ENCODE results near the gene ST6GALNAC4. TPM values are rescaled to one million over a fixed set of nuclear protein-coding genes. Genes with fewer than 3 reads are reported as not detected.

Gene ST6GALNAC4, protein sequence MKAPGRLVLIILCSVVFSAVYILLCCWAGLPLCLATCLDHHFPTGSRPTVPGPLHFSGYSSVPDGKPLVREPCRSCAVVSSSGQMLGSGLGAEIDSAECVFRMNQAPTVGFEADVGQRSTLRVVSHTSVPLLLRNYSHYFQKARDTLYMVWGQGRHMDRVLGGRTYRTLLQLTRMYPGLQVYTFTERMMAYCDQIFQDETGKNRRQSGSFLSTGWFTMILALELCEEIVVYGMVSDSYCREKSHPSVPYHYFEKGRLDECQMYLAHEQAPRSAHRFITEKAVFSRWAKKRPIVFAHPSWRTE
- total RNA-seq = 10 to 100 TPM; 37.0 to 39.7 TPM

DNA sequence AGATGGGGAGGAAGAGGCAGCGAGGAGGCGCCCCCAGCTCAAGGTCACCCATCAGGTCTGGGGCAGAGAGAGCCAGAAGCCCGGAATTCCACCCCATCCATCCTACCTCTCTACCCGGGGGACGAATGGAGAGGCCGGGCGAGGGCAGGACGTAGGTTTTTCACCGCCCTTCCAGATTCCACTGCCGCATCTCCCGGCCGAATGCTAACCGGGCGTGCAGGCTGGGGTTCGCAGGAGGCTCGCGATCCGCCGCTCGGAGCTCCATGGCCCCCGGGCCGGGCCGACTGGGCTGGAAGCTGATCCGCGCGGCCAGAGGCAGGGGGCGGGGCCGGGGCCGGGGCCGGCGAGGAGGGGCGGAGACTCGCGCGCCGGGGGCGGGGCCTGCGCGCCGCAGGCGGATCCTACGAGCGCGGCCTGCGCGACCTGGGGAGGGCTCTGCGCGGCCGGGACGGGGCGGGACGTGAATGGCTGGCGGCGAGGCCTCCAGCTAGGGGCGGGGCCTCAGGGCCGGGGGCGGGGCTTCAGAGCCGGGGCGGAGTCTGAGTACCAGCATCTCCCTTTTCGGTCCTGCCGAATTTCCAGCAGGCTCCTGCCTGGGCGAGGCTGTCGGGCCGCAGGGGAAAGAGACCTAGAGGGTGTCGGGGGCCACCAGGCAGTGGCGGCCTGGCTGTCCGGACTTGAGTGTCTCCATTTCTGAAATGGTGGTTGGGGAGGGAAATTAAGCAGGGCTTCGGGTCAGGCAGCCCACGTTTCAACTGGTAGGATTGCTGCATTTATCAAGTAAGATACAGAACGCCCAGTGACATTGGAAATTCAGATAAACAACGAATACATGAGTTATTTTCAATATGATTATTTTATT lies at the start of gene ST6GALNAC4:
Gene ST6GALNAC4 (minus strand): TSS at position 322 of the 862 bp plus-strand sequence. CDS start 622 bp downstream, outside the sequence.
- DNase-seq (peak; percentile 96), ATAC-seq (peak; percentile 93)
- Mint-ChIP-seq H3K36me3 (ENCODE audit: low read depth) (peaks cover 22% of the 10 kb centered on the region), H3K4me1 (ENCODE audit: low read depth) (peaks cover 75% of the 10 kb centered on the region), H3K27me3 (ENCODE audit: low read depth) (no peaks in the 10 kb centered on the region), H3K27ac (peak within 1 kb of the TSS; percentile 95), H3K9me3 (ENCODE audit: insufficient read depth) (no peaks in the 10 kb centered on the region), H3K4me3 (peak within 1 kb of the TSS; percentile 89)
- ChIA-PET CTCF (interaction anchor here (0.7 to 5.2 kb wide), 18 partner anchors 9 to 391 kb away, joined by 3 to 34 read pairs (median 4); partner anchors contain the start of genes CDK9, ST6GALNAC6 and TOR2A), POLR2A (interaction anchor here (0.8 to 6.7 kb wide), 11 partner anchors 12 to 466 kb away, joined by 3 to 81 read pairs (median 5); partner anchors contain the start of genes CDK9, LRSAM1, RPL12 and SH2D3C)

DNA sequence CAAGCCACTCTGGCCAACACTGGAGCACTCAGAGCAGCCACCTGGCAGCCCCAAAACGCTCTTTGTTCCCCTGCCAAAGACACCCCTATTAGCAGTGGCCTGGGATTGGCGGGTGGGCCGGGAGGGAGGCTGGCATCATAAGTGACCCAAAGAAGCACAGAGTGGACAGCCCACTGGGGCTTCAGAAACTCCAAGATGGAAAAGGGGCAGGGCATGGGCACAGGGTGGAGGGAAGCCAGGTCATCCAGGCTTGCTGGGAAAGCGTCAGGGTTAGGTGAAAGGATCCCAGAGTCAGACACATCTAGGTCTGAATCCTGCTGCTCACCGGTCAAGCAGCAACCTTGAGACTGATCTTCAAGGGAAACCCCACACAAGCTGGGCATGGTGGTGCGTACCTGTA lies 49.1 kb upstream of the ST6GALNAC4 start:
- DNase-seq = no peak
- Mint-ChIP-seq H3K4me1 (ENCODE audit: low read depth) (peaks cover 98% of the 10 kb centered on the region), H3K4me3 (peak overlapping the region; percentile 68), H3K9me3 (ENCODE audit: insufficient read depth) (no peaks in the 10 kb centered on the region), H3K27me3 (ENCODE audit: low read depth) (no peaks in the 10 kb centered on the region), H3K27ac (peak overlapping the region; percentile 87), H3K36me3 (ENCODE audit: low read depth) (peaks cover 77% of the 10 kb centered on the region)
- no peak for ATAC-seq
- ChIA-PET CTCF (interaction anchor here (1.0 to 3.3 kb wide), 4 partner anchors 11 to 152 kb away, joined by 3 to 18 read pairs (median 5); no protein-coding TSS in a partner anchor), POLR2A (interaction anchor here (0.8 to 1.3 kb wide), 2 partner anchors 15 to 65 kb away, joined by 3 read pairs; partner anchors contain the start of gene EEIG1)

DNA sequence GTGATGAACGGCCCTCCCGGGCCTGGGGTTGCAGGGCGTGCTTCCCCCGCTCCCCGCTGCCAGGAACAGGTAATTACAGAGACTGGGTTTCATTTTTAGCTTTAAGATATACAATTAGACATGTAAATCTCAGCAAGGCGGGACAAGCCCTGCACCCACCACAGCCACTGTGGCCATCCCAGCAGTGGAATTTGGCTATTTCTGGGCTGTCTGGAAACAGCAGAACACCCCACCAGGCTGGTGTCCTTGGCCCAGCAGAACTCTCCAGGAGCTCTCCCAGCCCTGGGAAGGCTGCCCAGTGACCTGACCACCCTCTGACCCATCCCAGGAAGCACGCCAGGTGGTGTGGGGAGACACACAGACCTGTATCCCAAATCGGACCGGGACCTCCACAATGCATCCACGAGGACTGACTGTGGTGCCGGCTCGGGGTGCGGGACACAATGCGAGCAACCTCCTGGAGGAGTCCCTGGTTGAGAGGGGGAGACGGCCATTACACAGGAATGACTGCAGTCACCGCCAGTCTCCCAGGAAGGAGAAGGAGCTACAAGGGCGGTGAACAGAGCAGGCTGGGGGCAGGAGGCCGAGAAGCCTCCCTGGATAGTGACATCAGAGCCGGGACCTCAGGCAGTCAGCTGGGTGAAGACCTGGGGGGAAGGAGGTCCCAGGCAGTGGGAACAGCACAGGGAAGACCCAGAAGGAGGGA lies 46.7 kb upstream of the ST6GALNAC4 start:
- ATAC-seq = no peak
- Mint-ChIP-seq H3K4me3 (no peak overlapping the region), H3K27ac (peak overlapping the region; percentile 63), H3K27me3 (ENCODE audit: low read depth) (no peaks in the 10 kb centered on the region), H3K9me3 (ENCODE audit: insufficient read depth) (no peaks in the 10 kb centered on the region), H3K36me3 (ENCODE audit: low read depth) (peaks cover 76% of the 10 kb centered on the region), H3K4me1 (ENCODE audit: low read depth) (peaks cover 98% of the 10 kb centered on the region)
- ChIA-PET CTCF (interaction anchor here (1.0 to 15.0 kb wide), 6 partner anchors 8 to 71 kb away, joined by 3 to 144 read pairs (median 12); no protein-coding TSS in a partner anchor), POLR2A (interaction anchor here (0.6 kb wide), 1 partner anchor 62 kb away, joined by 4 read pairs; no protein-coding TSS in a partner anchor)
- DNase-seq = no peak

DNA sequence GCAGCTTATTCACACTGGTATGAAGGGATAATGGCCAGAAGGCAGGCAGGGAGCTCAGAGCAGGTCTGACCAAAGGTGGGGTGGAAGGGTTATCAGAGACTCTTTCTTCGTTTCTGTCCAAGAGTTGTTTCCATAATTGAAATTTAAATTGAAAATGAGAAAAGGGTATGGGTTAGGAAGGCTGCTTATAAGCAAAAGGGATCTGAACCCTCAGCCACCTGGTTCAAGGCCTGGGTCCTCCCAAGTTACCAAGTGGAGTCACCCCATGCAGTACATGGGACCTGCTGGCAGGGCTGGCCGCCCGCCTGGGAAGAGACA lies 46.2 kb upstream of the ST6GALNAC4 start:
- Mint-ChIP-seq H3K9me3 (ENCODE audit: insufficient read depth) (no peaks in the 10 kb centered on the region), H3K27me3 (ENCODE audit: low read depth) (no peaks in the 10 kb centered on the region), H3K4me1 (ENCODE audit: low read depth) (peaks cover 96% of the 10 kb centered on the region), H3K27ac (peak overlapping the region; percentile 63), H3K36me3 (ENCODE audit: low read depth) (peaks cover 73% of the 10 kb centered on the region), H3K4me3 (no peak overlapping the region)
- DNase-seq = no peak
- ATAC-seq = no peak
- POLR2A ChIA-PET = no interaction called here
- CTCF ChIA-PET = interaction anchor here (1.0 to 15.0 kb wide), 6 partner anchors 8 to 155 kb away, joined by 3 to 144 read pairs (median 12); no protein-coding TSS in a partner anchor

DNA sequence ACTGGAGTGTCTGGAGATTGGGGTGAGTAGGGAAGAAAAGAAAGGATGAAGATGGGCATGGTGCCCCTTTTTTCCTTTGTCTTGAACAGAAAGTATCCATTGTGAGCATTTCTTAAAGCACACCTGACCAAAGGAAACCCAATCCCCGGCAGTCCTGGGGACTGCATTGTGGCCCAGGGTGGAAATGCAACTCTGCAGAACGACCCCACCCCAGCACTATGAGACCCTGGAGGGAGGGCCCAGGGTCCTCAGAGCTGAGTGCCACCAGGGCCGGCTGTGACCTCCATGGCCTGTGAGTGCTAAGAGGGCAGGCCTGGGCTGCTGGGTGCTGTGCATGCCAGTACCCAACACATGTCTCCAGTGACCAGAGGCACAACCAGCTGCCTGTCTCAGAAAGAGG lies 45.4 kb upstream of the ST6GALNAC4 start:
- POLR2A ChIA-PET = interaction anchor here (1.0 kb wide), 1 partner anchor 73 kb away, joined by 3 read pairs; no protein-coding TSS in a partner anchor

DNA sequence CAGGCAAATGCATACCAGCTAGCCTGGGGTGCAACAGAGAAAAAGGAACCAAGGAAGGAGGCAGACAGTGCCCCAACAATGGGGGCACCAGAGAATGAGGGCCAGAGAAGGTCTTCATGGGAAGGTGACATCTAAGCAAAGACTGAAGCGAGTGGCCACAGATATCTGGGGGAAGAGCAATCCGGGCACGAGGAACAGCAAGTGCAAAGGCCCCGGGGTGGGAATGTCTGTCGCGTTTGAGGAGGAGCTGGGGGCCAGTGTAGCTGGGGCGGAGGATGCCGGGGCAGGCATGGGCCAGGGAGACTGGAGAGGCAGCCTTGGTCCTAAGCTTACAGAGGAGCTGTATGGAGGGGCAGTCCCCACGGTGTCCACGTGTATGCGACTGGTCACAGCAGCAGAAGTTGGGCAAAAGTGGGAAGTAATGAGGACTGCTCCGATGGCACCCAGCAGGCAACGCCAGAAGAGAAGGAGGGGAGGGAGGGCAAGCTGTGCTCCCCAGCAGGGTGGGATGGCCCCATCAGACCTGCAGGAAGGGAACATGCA lies 44.8 kb upstream of the ST6GALNAC4 start:
- Mint-ChIP-seq H3K9me3 (ENCODE audit: insufficient read depth) (no peaks in the 10 kb centered on the region), H3K4me1 (ENCODE audit: low read depth) (peaks cover 94% of the 10 kb centered on the region), H3K36me3 (ENCODE audit: low read depth) (peaks cover 71% of the 10 kb centered on the region), H3K27ac (peak overlapping the region; percentile 45), H3K27me3 (ENCODE audit: low read depth) (no peaks in the 10 kb centered on the region), H3K4me3 (no peak overlapping the region)
- CTCF ChIA-PET = interaction anchor here (1.6 to 15.0 kb wide), 4 partner anchors 9 to 156 kb away, joined by 3 to 144 read pairs (median 12); no protein-coding TSS in a partner anchor
- ATAC-seq (no peak), DNase-seq (no peak)
- POLR2A ChIA-PET = interaction anchor here (1.0 to 1.8 kb wide), 4 partner anchors 9 to 73 kb away, joined by 3 to 5 read pairs (median 4); no protein-coding TSS in a partner anchor

More for the DNA sequence above, 45.4 kb upstream of the ST6GALNAC4 start:
- Mint-ChIP-seq H3K36me3 (ENCODE audit: low read depth) (peaks cover 74% of the 10 kb centered on the region), H3K4me1 (ENCODE audit: low read depth) (peaks cover 94% of the 10 kb centered on the region), H3K27ac (no peak overlapping the region), H3K9me3 (ENCODE audit: insufficient read depth) (no peaks in the 10 kb centered on the region), H3K27me3 (ENCODE audit: low read depth) (no peaks in the 10 kb centered on the region), H3K4me3 (no peak overlapping the region)
- DNase-seq = no peak
- ATAC-seq = no peak
- CTCF ChIA-PET = interaction anchor here (1.3 to 15.0 kb wide), 4 partner anchors 11 to 156 kb away, joined by 3 to 144 read pairs (median 12); no protein-coding TSS in a partner anchor

DNA sequence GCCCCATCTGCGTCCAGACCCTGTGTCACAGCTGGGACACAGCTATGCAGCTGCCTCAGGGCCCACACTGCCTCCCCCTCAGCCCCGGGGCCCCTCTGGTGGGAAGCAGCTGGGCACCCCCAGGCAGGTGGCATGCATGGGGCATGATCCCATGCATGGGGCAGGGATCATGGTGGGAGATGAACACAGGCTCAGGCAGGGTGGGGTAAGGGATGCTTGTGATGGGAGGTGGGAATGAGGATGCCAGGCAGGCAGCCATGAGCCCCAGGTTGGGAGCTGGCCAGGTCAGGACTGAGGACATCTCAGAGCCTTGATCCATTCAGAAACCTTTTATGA lies 44.3 kb upstream of the ST6GALNAC4 start:
- ChIA-PET POLR2A (interaction anchor here (1.0 to 1.8 kb wide), 4 partner anchors 10 to 74 kb away, joined by 3 to 5 read pairs (median 4); no protein-coding TSS in a partner anchor), CTCF (interaction anchor here (1.1 to 15.0 kb wide), 5 partner anchors 9 to 157 kb away, joined by 3 to 144 read pairs (median 5); no protein-coding TSS in a partner anchor)
- ATAC-seq (no peak), DNase-seq (no peak)
- no peaks in the 10 kb centered on the region for H3K27me3 Mint-ChIP-seq (ENCODE audit: low read depth)
- no peak overlapping the region for H3K4me3 Mint-ChIP-seq
- peak overlapping the region; percentile 45 for H3K27ac Mint-ChIP-seq
- H3K36me3 Mint-ChIP-seq (ENCODE audit: low read depth) = peaks cover 68% of the 10 kb centered on the region
- H3K4me1 Mint-ChIP-seq (ENCODE audit: low read depth) = peaks cover 92% of the 10 kb centered on the region
- no peaks in the 10 kb centered on the region for H3K9me3 Mint-ChIP-seq (ENCODE audit: insufficient read depth)

DNA sequence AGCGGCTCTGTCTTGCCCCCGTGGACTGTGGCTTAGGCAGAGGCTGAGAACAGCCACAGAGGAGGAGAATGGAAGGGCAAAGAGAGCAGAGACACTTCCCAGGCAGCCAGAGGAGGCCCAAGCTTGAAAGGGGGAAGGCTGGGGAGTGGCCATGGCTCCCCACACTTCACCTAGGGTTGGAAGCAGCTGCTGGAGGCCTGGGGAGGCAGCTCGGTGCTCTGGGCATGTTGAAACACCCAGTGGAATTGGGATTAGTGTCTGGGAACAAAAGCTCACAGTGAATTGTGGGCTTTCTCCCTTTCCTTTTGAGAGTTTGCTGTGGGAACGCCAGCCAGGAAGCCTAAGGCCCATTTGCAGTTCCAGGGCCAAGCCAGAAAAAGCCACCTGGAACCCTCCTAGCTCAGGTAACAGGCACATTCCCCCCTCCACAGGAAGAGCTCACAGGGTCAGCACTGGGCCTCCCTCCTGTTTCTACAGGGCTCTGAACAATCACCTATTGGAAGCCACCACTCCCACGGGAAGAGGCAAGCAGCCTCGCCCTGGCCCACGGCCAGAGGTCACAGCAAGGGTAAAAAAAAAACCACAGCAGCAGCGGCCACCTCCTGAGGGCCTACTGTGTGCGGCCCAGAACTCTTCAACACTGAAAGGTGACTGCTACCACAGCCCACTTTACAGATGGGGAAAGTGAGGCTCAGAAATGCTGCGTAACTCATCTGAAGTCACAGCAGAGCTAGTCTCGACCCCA lies 43.7 kb upstream of the ST6GALNAC4 start:
- Mint-ChIP-seq H3K36me3 (ENCODE audit: low read depth) (peaks cover 70% of the 10 kb centered on the region), H3K9me3 (ENCODE audit: insufficient read depth) (no peaks in the 10 kb centered on the region), H3K4me1 (ENCODE audit: low read depth) (peaks cover 92% of the 10 kb centered on the region), H3K4me3 (no peak overlapping the region), H3K27ac (peak overlapping the region; percentile 65), H3K27me3 (ENCODE audit: low read depth) (no peaks in the 10 kb centered on the region)
- CTCF ChIA-PET = interaction anchor here (1.1 to 15.0 kb wide), 4 partner anchors 10 to 157 kb away, joined by 3 to 144 read pairs (median 12); no protein-coding TSS in a partner anchor
- no peak for ATAC-seq
- POLR2A ChIA-PET = interaction anchor here (1.0 to 1.8 kb wide), 4 partner anchors 10 to 75 kb away, joined by 3 to 5 read pairs (median 4); no protein-coding TSS in a partner anchor
- no peak for DNase-seq

DNA sequence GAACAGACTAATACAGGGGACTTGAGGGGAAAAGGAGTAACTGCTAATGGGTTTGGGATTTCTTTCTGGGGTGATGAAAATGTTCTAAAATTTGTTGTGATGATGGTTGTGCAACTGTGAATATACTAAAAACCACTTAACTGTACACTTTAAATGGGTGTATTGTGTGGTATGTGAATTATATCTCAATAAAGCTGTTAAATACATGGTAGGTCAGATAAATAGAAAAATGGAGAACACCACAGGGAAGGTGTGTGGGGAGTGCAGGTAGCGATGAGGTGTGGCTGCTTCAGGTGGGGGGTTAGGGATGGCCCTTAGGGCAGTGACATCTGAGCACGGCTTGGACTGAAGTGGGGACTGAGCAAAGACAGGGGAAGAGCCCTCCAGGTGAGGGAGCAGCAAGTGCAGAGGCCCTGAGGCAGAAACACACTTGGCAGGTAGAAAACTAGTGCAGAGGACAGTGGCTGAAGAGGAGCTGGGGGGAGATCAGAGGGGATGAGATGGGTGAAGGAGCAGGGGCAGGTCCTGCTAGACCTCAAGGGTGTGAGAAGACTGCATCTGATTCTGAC lies 43.1 kb upstream of the ST6GALNAC4 start:
- Mint-ChIP-seq H3K4me3 (no peak overlapping the region), H3K27ac (peak overlapping the region; percentile 33), H3K36me3 (ENCODE audit: low read depth) (peaks cover 69% of the 10 kb centered on the region), H3K4me1 (ENCODE audit: low read depth) (peaks cover 92% of the 10 kb centered on the region), H3K9me3 (ENCODE audit: insufficient read depth) (no peaks in the 10 kb centered on the region), H3K27me3 (ENCODE audit: low read depth) (no peaks in the 10 kb centered on the region)
- ChIA-PET POLR2A (interaction anchor here (1.1 to 1.8 kb wide), 4 partner anchors 11 to 75 kb away, joined by 3 to 5 read pairs (median 4); no protein-coding TSS in a partner anchor), CTCF (interaction anchor here (1.1 to 15.0 kb wide), 4 partner anchors 18 to 158 kb away, joined by 4 to 151 read pairs (median 82); no protein-coding TSS in a partner anchor)
- no peak for ATAC-seq
- DNase-seq = no peak

DNA sequence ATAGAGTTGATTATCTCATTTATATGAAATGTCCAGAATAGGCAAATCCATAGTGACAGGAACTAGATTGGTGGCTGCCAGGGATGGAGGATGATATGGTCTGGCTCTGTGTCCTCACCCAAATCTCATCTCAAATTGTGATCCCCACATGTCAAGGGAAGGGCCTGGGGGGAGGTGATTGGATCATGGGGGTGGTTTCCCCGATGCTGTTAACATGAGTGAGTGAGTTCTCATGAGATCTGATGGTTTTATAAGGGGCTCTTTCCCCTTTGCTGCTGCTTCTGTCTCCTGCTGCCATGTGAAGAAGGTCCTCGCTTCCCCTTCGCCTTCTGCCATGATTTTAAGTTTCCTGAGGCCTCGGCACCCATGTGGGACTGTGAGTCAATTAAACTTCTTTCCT lies 42.6 kb upstream of the ST6GALNAC4 start:
- Mint-ChIP-seq H3K27ac (peak overlapping the region; percentile 33), H3K4me1 (ENCODE audit: low read depth) (peaks cover 94% of the 10 kb centered on the region), H3K27me3 (ENCODE audit: low read depth) (no peaks in the 10 kb centered on the region), H3K36me3 (ENCODE audit: low read depth) (peaks cover 71% of the 10 kb centered on the region), H3K4me3 (no peak overlapping the region), H3K9me3 (ENCODE audit: insufficient read depth) (no peaks in the 10 kb centered on the region)
- ATAC-seq = no peak
- ChIA-PET POLR2A (interaction anchor here (1.4 kb wide), 1 partner anchor 16 kb away, joined by 3 read pairs; no protein-coding TSS in a partner anchor), CTCF (interaction anchor here (6.4 to 15.0 kb wide), 2 partner anchors 17 to 77 kb away, joined by 144 to 151 read pairs; no protein-coding TSS in a partner anchor)
- no peak for DNase-seq

All from activated CD8-positive, alpha-beta T cell treated with anti-CD3 and anti-CD28 coated beads, Interleukin-2, amount 10 ng/mL, durations not matched to agents 7 days and 5 days (primary cell).